Activated T-cell treated with anti-CD3 and anti-CD28 coated beads for 1 hour (primary cell): Measurements from ENCODE around the gene CIDEB.
"Not testable (repeated sequence)": the region's sequence is repeated elsewhere in the genome, so short reads cannot be mapped to it uniquely, and the experiment has no call there.

Experiments used
- DNase-seq: peaks from one replicate; pipeline ENCODE4 v3.0.0-alpha.2; 2020; ENCODE audit warnings: low read depth

Gene CIDEB

DNA sequence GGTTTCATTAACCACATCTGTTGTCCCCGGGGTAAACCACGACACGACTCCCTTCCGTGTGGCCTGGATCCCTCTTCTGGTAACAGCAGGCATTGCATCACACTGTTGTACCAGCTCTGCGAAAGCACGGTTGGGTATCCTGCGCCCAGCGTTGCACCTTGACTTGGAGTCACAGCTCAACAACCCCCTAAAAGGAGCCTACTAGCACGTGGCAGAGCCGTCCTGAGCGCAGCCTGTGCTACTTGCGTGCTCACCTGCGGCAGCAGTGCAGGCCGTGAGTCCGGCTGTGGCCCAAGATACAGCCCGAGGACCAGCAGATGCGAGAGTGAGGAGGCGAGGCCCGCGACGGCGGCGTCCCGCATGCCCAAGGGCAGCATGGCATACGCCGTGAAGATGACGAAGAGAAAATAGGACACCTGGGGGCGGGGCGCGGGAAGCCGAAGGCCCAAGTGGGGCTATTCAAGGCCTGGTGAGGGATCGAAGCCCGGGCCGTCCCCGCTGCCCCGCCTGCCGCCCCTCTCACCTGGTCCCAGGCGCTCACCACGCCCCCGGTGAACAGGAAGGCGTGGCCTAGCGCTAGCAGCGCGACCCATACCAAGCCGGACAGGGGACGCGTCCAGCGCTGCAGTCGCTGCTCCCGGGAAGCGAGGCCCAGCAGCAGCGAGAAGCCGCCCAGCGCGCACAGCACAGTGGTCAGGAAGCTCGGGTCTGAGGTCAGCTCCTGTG lies 24.7 kb upstream of the CIDEB start:
- DNase-seq, result peak; percentile 74

- no peak for DNase-seq
Observed at GRCh38 chr14:24331731-24332267, 24.0 kb upstream of the CIDEB start.

GRCh38 chr14:24330973-24331674 lies 23.3 kb upstream of the CIDEB start:
- no peak for DNase-seq

DNA sequence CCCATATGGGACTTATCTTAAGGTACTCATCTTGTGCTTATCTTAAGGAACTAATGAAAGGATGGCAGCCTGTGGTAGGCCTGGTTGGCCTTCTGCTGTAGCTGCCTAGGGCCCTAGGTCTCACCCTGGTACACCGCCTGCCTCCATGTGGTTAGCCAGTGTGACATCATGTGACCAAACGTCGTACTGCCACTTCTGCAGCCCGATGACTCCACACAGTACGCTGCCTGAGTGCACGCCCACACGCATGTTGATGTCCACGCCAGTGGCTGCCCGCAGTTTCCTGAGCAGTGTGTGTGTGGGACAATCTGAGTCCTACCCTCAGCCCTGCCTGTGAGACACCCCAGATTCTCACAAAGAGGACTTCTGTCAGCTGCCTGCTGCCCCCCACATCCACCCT lies 22.0 kb upstream of the CIDEB start:
- peak; percentile 30 for DNase-seq

DNA sequence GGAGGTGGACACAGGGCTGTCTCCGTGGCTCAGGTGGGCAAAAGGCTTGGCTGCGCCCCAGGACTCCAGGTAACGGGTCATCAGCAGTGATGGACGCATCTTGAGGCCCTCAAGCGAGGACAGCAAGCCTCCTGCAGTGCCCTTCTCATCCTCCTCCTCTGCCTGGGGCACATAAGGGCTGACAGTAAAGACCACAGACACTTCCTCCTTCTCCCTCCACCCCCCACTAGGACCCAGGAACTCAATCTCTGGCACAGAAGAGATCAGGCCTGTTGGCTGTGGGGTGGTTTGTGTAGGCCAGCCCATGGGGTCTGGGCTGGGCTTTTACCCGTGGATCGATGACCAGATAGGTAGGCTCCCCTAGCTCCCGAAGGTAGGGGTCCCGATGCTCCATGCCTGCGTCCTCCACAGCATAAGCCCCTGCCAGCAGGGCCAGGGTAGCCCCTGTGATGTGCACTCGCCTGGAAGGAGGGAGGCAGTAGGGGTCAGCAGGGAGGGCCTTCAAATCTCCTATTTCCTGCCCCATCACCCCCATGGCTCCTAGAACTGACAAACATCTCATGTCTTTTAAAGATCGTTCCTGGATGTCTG lies 21.4 kb upstream of the CIDEB start:
- DNase-seq, result no peak

GRCh38 chr14:24327914-24328313 lies 20.1 kb upstream of the CIDEB start:
- DNase-seq, result not testable (repeated sequence)

DNA sequence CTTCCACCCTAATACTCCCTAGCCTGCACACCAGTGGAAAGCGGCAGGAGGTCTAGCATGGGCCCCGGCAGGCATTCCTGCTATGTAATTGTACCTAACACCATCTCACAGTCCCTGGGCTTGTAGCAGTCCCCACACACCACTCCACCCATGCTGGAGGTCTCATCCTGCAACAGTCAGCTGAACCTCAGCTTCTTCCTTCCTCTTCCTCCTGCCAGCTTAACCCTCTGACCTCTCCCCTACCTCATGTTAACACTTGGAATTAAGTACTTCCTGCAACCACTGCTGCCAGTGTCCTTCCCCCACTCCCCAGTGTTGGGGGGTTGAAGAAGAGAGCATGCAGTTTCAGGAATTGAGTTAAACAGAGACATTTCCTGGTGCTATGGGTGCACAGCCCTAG lies 19.5 kb upstream of the CIDEB start:
- no peak for DNase-seq

DNA sequence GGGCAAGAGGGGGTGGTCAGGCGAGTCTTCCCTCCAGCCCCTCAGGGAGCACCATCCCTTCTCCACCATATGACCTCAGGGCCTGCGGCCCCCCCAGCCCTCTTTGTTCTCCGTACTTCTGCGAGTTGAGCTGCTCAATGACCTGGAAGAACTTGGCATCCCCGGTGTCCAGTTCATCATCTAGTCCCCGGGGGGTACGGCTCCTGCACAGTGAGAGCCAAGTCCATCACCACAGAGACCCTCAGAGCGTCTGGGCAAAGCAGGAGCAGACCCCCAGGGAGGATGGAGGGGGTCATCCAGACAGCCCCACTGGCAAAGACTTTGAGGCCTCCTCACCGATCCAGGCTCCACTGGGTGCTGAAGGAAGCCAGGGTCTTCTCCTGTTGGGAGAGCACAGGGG lies 18.2 kb upstream of the CIDEB start:
- no peak for DNase-seq

DNA sequence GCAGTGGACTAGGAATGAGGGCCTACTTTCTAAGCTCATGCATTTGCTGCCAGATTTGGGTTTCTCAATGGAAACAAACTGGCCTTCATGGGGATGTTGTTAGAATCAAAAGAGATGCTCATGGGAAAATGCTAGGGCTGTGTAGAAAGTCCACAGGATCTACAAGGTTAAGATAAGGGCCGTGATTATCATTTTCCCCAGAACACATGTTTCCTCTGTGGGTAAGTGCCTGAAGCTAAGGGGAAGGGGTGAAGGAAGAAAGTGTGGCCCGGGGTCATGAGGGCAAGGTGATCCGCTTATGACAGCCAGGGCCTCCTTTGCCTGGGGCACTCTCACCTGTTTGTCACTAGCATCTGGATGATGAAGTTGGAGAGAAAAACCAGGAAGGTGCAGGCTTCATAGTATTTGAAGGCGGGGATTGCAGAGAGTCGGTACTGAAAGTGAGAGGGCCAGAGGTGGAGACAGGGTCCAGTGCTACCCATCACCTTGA lies 17.3 kb upstream of the CIDEB start:
- no peak for DNase-seq

DNA sequence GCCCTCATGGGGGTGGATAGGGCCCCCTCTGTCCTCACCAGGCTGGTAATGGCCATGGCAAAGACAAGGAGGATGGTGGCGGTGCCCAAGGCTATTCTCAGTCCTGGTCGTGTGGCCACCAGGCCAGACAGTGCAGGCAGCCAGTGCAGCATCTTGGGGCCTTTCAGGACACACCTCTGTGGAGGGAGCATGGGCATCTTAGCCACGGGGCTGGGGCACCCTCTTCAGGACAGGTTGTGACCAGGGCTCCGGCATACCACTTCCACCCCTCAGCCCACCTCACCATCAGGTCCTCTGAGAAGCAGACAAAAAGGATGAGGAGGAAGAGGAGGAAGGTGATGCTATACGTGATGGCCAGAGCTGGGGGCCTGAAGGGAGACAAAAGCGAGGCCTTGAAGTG lies 16.2 kb upstream of the CIDEB start:
- DNase-seq, result no peak

DNA sequence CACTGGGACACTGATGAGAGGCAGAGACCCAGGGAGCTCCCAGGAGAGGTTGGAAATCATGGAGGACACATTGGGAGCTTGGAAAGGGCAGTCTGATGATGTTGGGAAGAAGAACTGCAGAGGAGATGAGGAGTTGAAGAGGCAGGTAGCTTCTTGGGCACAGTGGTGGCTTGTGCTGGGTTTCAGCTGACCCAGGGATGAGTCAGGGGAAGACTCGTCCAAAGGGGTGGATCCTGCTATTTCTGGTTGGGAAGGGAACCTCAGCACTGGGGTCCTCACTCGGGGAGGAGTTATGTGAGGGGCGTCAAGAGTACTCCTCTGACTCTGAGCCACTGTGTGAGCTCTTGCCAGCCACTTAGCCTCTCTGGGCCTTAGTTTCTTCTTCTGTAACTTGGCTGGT lies 15.6 kb upstream of the CIDEB start:
- no peak for DNase-seq

GRCh38 chr14:24322672-24323071 lies 14.9 kb upstream of the CIDEB start:
- DNase-seq, result no peak

DNA sequence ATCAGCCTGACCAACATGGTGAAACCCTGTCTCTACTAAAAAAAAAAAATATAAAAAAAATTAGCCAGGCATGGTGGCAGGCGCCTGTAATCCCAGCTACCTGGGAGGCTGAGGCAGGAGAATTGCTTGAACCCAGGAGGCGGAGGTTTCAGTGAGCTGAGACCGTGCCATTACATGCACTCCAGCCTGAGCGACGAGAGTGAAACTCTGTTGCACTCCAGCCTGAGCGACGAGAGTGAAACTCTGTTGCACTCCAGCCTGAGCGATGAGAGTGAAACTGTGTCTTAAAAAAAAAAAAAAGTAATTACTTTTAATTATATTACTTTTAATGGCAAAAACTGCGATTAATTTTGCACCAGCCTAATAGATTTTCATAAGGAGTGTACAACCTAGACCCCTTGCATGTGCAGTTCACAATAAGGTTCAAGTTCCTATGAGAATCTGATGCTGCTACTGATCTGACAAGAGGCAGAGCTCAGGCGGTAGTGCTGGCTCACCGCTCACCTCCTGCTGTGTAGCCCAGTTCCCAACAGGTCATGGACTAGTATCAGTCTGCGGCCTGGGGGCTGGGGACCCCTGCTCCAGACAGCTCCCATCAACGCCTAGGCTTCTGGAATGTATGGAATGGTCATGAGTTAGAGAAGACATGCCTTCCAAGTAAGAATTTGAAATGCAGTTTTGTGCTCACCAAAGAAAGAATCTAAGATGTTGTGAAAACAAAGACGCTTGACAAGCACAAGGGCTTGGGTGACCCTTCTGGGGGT lies 13.6 kb upstream of the CIDEB start:
- DNase-seq, result no peak

DNA sequence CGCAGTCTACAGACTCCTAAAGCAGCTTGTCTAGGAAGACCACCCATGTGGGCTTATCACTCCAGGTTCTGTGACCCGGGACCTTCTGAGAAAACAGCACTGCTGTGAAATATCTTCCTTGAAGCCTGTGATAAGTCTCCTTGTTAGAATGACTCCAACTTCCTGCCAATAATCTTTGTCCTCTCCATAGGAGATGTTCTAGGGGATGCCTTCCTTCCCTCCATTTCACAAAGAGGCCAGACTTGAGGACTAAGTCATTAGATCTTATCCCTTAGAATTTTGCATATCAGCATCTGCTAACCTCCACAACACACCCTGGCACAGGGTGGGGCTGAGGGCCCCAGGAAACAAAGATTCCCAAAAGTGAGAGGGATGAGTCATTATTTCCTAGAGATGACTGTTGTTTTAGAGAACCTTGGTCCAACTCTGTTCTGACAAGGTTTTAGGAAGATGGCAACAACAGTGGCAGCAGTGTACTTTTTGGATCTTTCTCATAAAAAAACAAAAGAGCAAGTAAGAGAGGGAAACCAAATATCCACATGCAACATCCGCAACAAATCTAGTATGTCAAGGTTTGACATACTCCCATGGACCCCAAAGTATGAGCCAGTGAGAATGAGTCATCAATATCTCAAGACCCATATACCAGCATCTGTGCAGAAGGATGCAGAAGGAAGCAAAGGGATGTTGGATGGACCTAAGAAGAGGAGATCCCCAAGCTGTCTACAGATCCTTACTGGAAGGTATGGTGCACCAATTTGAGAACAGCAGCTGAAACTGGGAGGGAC lies 9.6 kb upstream of the CIDEB start:
- no peak for DNase-seq

DNA sequence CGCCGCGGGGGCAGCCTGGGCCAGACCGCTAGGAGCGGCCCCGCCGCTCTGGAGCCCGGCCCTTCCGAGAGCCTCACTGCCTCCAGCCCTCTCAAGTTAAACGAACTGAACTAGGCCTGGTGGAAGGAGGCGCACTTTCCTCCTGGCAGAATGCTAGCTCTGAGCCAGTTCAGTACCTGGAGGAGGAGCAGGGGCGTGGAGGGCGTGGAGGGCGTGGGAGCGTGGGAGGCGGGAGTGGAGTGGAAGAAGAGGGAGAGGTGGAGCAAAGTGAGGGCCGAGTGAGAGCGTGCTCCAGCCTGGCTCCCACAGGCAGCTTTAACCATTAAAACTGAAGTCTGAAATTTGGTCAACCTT lies 8.8 kb upstream of the CIDEB start:
- DNase-seq, result no peak

DNA sequence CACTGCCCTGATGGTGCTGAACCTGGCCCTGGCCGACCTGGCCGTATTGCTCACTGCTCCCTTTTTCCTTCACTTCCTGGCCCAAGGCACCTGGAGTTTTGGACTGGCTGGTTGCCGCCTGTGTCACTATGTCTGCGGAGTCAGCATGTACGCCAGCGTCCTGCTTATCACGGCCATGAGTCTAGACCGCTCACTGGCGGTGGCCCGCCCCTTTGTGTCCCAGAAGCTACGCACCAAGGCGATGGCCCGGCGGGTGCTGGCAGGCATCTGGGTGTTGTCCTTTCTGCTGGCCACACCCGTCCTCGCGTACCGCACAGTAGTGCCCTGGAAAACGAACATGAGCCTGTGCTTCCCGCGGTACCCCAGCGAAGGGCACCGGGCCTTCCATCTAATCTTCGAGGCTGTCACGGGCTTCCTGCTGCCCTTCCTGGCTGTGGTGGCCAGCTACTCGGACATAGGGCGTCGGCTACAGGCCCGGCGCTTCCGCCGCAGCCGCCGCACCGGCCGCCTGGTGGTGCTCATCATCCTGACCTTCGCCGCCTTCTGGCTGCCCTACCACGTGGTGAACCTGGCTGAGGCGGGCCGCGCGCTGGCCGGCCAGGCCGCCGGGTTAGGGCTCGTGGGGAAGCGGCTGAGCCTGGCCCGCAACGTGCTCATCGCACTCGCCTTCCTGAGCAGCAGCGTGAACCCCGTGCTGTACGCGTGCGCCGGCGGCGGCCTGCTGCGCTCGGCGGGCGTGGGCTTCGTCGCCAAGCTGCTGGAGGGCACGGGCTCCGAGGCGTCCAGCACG lies 8.2 kb upstream of the CIDEB start:
- DNase-seq, result no peak

DNA sequence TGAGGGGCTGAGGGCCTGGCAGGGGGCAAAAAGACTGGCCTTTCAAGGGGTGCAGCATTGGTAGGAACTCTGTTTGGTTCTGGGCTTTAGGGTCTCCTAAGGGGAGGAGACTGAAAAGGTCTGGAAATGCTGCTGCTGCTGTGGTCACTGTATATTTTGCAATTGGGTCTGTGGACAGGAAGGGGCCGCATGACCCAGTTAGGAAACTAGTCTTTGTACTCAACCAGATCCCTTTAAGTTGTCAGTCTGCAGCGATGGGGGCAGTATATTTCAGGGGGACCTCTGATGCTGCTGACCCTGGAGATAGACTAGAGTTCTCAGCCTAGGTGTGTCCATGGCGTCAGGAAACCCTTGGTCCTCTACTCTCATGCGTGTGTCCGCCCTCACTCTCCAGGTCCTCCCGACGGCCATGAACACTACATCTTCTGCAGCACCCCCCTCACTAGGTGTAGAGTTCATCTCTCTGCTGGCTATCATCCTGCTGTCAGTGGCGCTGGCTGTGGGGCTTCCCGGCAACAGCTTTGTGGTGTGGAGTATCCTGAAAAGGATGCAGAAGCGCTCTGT lies 7.5 kb upstream of the CIDEB start:
- DNase-seq, result no peak

GRCh38 chr14:24314377-24315193 lies 6.8 kb upstream of the CIDEB start:
- no peak for DNase-seq

DNA sequence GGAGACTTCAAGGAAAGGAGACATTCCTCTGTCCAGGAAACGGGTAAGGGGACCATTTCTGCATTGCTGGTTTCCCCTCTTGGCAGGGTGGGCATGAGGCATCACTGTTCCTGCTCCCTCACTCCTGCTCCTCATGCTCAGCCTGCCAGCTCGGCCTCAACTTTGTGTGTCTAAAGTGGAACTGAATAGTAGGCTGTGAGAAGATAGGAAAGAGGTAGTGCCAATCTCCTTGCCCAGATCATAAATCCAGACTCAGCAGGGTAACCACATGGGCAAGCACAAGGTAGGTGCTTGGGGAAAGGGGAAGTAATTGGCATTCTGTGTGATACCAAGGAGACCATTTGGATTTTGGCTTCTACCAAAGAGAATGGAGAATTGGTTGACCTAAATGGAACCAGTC lies 6.1 kb upstream of the CIDEB start:
- no peak for DNase-seq
